Measurements from ENCODE around the gene KRTAP10-6. TPM values are rescaled to one million over a fixed set of nuclear protein-coding genes. Genes with fewer than 3 reads are reported as not detected.

KRTAP10-6 gene
- total and polyA plus RNA-seq, 2 of the 8 experiments (the other 6 are each of a cell fraction or from before 2014, with no cell fraction given) = 0.12 TPM; not detected in 1

DNA sequence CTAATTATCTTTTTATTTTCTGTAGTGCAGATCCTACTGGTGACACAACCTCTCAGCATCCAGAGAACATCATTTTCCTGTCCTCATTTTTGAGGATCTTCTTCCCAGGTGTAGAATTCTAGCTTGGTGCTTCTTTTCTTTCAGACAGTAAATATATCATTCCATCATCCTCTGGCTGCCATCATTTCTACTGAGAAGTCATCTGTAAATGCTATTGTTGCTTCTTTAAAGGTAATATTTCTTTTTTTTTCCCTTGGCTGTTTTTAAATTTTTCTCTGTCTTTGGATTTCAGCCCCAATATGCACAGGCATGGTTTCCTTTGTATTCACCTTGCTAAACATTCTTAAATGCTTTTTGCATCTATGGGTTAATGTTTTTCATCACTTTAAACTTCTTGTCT lies 31.3 kb upstream of the KRTAP10-6 start:
- H4K91ac ChIP-seq (replicated peaks; ENCODE audit: insufficient read length, low read length) = no peak overlapping the region
- no peak overlapping the region for H2BK5ac ChIP-seq (ENCODE audit: low read depth, low read length)
- H3K23ac ChIP-seq (ENCODE audit: insufficient read length) = no peak overlapping the region
- no peak overlapping the region for H3K18ac ChIP-seq (ENCODE audit: extremely low read depth, low read length)
- no peak overlapping the region for H2AK5ac ChIP-seq (ENCODE audit: low read depth, low read length)
- no peak overlapping the region for H3K56ac ChIP-seq (replicated peaks; ENCODE audit: insufficient read length, low read depth, low read length)
- no peak overlapping the region for H2AFZ ChIP-seq (ENCODE audit: low read length)
- no peaks in the 10 kb centered on the region for H3K27me3 ChIP-seq (replicated peaks in 1 of 4; ENCODE audit: control insufficient read depth in 3 of 4, extremely low read depth in 1 of 4, insufficient read depth in 3 of 4, low read length in 3 of 4)
- POLR2A ChIA-PET (ENCODE audit: partially characterized antibody) = no interaction called here
- CTCF ChIA-PET (ENCODE audit: partially characterized antibody) = no interaction called here
- no peak overlapping the region for H3K4me2 ChIP-seq (ENCODE audit: insufficient read depth in 1 of 2, low read depth in 2 of 2, low read length in 2 of 2)
- H3K79me2 ChIP-seq (ENCODE audit: control insufficient read depth in 1 of 2, insufficient read depth in 2 of 2, low read length in 2 of 2) = no peaks in the 10 kb centered on the region
- H2BK20ac ChIP-seq (ENCODE audit: low read length) = no peak overlapping the region
- no peaks in the 10 kb centered on the region for H3K36me3 ChIP-seq (ENCODE audit: control insufficient read depth in 2 of 4, insufficient read depth in 4 of 4, low read length in 3 of 4)
- FAIRE-seq (no peak), DNase-seq (ENCODE audit: low read depth in 1 of 2, low spot score in 2 of 2) (no peak)
- no peak overlapping the region for H3K27ac ChIP-seq (ENCODE audit: low read depth, low read length)
- no peaks in the 10 kb centered on the region for H3K23me2 ChIP-seq (ENCODE audit: low read depth, low read length)
- H3K4ac ChIP-seq (replicated peaks; ENCODE audit: insufficient read length, low read depth, low read length) = no peak overlapping the region
- H4K5ac ChIP-seq (ENCODE audit: insufficient read length, low read depth, low read length) = no peak overlapping the region
- H2BK12ac ChIP-seq (ENCODE audit: low read depth, low read length) = no peak overlapping the region
- no peak overlapping the region for H4K8ac ChIP-seq (ENCODE audit: extremely low read depth, insufficient read depth, low read length)
- peaks cover 18 to 19% of the 10 kb centered on the region in 2 experiments for H3K9me3 ChIP-seq (ENCODE audit: insufficient read depth in 2 of 2, low read depth in 1 of 2, low read length in 1 of 2)
- no peak overlapping the region for H3K4me3 ChIP-seq (ENCODE audit: extremely low read depth in 1 of 4, insufficient read depth in 2 of 4, low read depth in 3 of 4, low read length in 4 of 4)
- no peaks in the 10 kb centered on the region; a peak in 2 of 7 replicates for H3K4me1 ChIP-seq (replicated peaks in 1 of 4; ENCODE audit: control insufficient read depth in 3 of 4, insufficient read depth in 4 of 4, low read length in 3 of 4)
- H3K14ac ChIP-seq (ENCODE audit: insufficient read length) = no peak overlapping the region
- no peaks in the 10 kb centered on the region for H4K20me1 ChIP-seq (replicated peaks in 1 of 2; ENCODE audit: control insufficient read depth in 1 of 2, insufficient read depth in 2 of 2, low read length in 2 of 2)
- no peak overlapping the region for H3K9ac ChIP-seq (replicated peaks in 1 of 4; ENCODE audit: extremely low read depth in 1 of 4, low read depth in 3 of 4, low read length in 3 of 4)
- no peaks in the 10 kb centered on the region; the same call in 1 of the 2 replicates for H3K79me1 ChIP-seq (ENCODE audit: low read depth, low read length)
- no peak overlapping the region for H2BK120ac ChIP-seq (replicated peaks; ENCODE audit: low read depth, low read length)
- no peak overlapping the region for H2BK15ac ChIP-seq (ENCODE audit: low read length)
- TF ChIP-seq KDM4A (IDR thresholded peaks at IDR 0.05; ENCODE audit: low read depth, low read length, severe bottlenecking) = no peak
- TF ChIP-seq, protein P1, sequence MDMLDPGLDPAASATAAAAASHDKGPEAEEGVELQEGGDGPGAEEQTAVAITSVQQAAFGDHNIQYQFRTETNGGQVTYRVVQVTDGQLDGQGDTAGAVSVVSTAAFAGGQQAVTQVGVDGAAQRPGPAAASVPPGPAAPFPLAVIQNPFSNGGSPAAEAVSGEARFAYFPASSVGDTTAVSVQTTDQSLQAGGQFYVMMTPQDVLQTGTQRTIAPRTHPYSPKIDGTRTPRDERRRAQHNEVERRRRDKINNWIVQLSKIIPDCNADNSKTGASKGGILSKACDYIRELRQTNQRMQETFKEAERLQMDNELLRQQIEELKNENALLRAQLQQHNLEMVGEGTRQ (IDR thresholded peaks at IDR 0.05; ENCODE audit: low read length) = no peak
- TF ChIP-seq SIRT6 (IDR thresholded peaks at IDR 0.05; ENCODE audit: low read length) = no peak
- TF ChIP-seq, protein P2, sequence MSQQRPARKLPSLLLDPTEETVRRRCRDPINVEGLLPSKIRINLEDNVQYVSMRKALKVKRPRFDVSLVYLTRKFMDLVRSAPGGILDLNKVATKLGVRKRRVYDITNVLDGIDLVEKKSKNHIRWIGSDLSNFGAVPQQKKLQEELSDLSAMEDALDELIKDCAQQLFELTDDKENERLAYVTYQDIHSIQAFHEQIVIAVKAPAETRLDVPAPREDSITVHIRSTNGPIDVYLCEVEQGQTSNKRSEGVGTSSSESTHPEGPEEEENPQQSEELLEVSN (IDR thresholded peaks at IDR 0.05) = no peak
- TF ChIP-seq EZH2 (IDR thresholded peaks at IDR 0.05; ENCODE audit: low read depth, low read length, severe bottlenecking) = no peak
- no peak for TF ChIP-seq SP4 (IDR thresholded peaks at IDR 0.05; ENCODE audit: low read length)
- TF ChIP-seq RNF2 (IDR thresholded peaks at IDR 0.05; ENCODE audit: borderline replicate concordance, low read depth, low read length, missing control alignments, poor library complexity, severe bottlenecking) = no peak
- no peak for TF ChIP-seq JUND (IDR thresholded peaks at IDR 0.05; ENCODE audit: low read length)
- TF ChIP-seq POLR2AphosphoS5 (IDR thresholded peaks at IDR 0.05; ENCODE audit: low read depth, low read length) = no peak
- no peak for TF ChIP-seq YY1 (IDR thresholded peaks at IDR 0.05; ENCODE audit: low read depth, low read length)
- no peak for TF ChIP-seq PHF8 (conservative IDR thresholded peaks at IDR 0.05; ENCODE audit: low read depth, low read length)
- TF ChIP-seq RXRA (IDR thresholded peaks at IDR 0.05; ENCODE audit: insufficient read depth, low read depth, low read length) = no peak
- TF ChIP-seq, protein P3, sequence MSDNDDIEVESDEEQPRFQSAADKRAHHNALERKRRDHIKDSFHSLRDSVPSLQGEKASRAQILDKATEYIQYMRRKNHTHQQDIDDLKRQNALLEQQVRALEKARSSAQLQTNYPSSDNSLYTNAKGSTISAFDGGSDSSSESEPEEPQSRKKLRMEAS (IDR thresholded peaks at IDR 0.05) = no peak
- no peak for TF ChIP-seq KDM5A (IDR thresholded peaks at IDR 0.05; ENCODE audit: low read length)
